WTC11 (cell line): Measurements from ENCODE around the gene NAALAD2. TPM values are rescaled to one million over a fixed set of nuclear protein-coding genes. Genes with fewer than 3 reads are reported as not detected.
"Not testable (repeated sequence)": the region's sequence is repeated elsewhere in the genome, so short reads cannot be mapped to it uniquely, and the experiment has no call there.

Experiments
- ATAC-seq: fragments of 200-7000 bp; cut with Tn5 transposase; 2 replicates; pipeline ENCODE4 v1.10.0; 2021; ENCODE audit warnings: mild to moderate bottlenecking, moderate library complexity
- CTCF ChIA-PET: fragments of 300-600 bp; sonication (Branson Sonifier 250); formaldehyde crosslinking; loops from one replicate; lab custom pipeline; 2021; ENCODE audit warnings: antibody characterized with exemption; lab: Charles Lee
- POLR2A ChIA-PET: fragments of 350-600 bp; sonication (Branson Sonifier 250); formaldehyde crosslinking; loops from one replicate; lab custom pipeline; 2021; ENCODE audit warnings: antibody characterized with exemption; lab: Charles Lee
- DNase-seq: peaks from one replicate; pipeline ENCODE4 v3.0.0; 2021; ENCODE audit warnings: low spot score
- H3K27ac Mint-ChIP-seq: 2 replicates; pipeline ENCODE4 v1.8.0; 2021; ENCODE audit warnings: mixed read lengths
- H3K27me3 Mint-ChIP-seq: 2 replicates; pipeline ENCODE4 v1.8.0; 2021; ENCODE audit warnings: low read depth, mild to moderate bottlenecking, moderate library complexity, mixed read lengths
- H3K36me3 Mint-ChIP-seq: 2 replicates; pipeline ENCODE4 v1.8.0; 2021; ENCODE audit warnings: mixed read lengths
- H3K4me1 Mint-ChIP-seq: 2 replicates; pipeline ENCODE4 v1.8.0; 2022; ENCODE audit warnings: mixed read lengths
- H3K4me3 Mint-ChIP-seq: 2 replicates; pipeline ENCODE4 v1.8.0; 2021; ENCODE audit warnings: mild to moderate bottlenecking, moderate library complexity, mixed read lengths
- H3K9me3 Mint-ChIP-seq: 2 replicates; pipeline ENCODE4 v1.8.0; 2021; ENCODE audit warnings: mixed read lengths
- ATF6 ChIP-seq: sonication (generic); formaldehyde crosslinking; IDR thresholded peaks from 2 replicates; pipeline ENCODE4 v1.8.1; 2023; ENCODE audit warnings: mild to moderate bottlenecking, missing genetic modification reagents
- GTF2I ChIP-seq: fragments of 250-450 bp; sonication (Bioruptor Pico); conservative IDR thresholded peaks from 2 replicates; pipeline ENCODE4 v1.4.0; 2021; ENCODE audit warnings: mild to moderate bottlenecking
- IRF2 ChIP-seq: sonication (generic); formaldehyde crosslinking; IDR thresholded peaks from 2 replicates; pipeline ENCODE4 v1.8.0; 2022; ENCODE audit warnings: low read depth, missing genetic modification reagents, borderline replicate concordance
- JUN ChIP-seq: sonication (generic); formaldehyde crosslinking; IDR thresholded peaks from 2 replicates; pipeline ENCODE4 v1.8.0; 2023; ENCODE audit warnings: mild to moderate bottlenecking, missing genetic modification reagents
- MAX ChIP-seq: sonication (generic); formaldehyde crosslinking; IDR thresholded peaks from 2 replicates; pipeline ENCODE4 v1.8.0; 2022; ENCODE audit warnings: mild to moderate bottlenecking, missing genetic modification reagents
- MLX ChIP-seq: sonication (generic); formaldehyde crosslinking; IDR thresholded peaks from 2 replicates; pipeline ENCODE4 v1.8.1; 2023; ENCODE audit warnings: mild to moderate bottlenecking, missing genetic modification reagents, moderate library complexity
- OVOL2 ChIP-seq: fragments of 250-450 bp; sonication (Bioruptor Pico); IDR thresholded peaks from 2 replicates; pipeline ENCODE4 v1.9.0; 2021; ENCODE audit warnings: mild to moderate bottlenecking, borderline replicate concordance
- SMAD4 ChIP-seq: sonication (generic); formaldehyde crosslinking; IDR thresholded peaks from 2 replicates; pipeline ENCODE4 v1.8.0; 2022; ENCODE audit warnings: mild to moderate bottlenecking, missing genetic modification reagents
- STAT6 ChIP-seq: sonication (generic); formaldehyde crosslinking; conservative IDR thresholded peaks from 2 replicates; pipeline ENCODE4 v1.8.1; 2023; ENCODE audit warnings: mild to moderate bottlenecking, low read depth, missing genetic modification reagents, moderate library complexity
- TCF7 ChIP-seq: sonication (generic); formaldehyde crosslinking; IDR thresholded peaks from 2 replicates; pipeline ENCODE4 v1.8.0; 2022; ENCODE audit warnings: mild to moderate bottlenecking, low read depth, missing genetic modification reagents, moderate library complexity
- ZBTB43 ChIP-seq: sonication (generic); formaldehyde crosslinking; IDR thresholded peaks from 2 replicates; pipeline ENCODE4 v1.8.1; 2023; ENCODE audit warnings: mild to moderate bottlenecking, missing genetic modification reagents
- ZNF219 ChIP-seq: sonication (generic); formaldehyde crosslinking; IDR thresholded peaks from 2 replicates; pipeline ENCODE4 v1.8.0; 2023; ENCODE audit warnings: missing genetic modification reagents, mild to moderate bottlenecking, borderline replicate concordance
- ZNF423 ChIP-seq: fragments of 250-450 bp; sonication (Bioruptor Pico); IDR thresholded peaks from 2 replicates; pipeline ENCODE4 v2.1.2; 2022; ENCODE audit warnings: mild to moderate bottlenecking, moderate library complexity
- ZNF671 ChIP-seq: fragments of 250-450 bp; sonication (Bioruptor Pico); IDR thresholded peaks from 2 replicates; pipeline ENCODE4 v1.8.0; 2021; ENCODE audit warnings: mild to moderate bottlenecking
- total RNA-seq: library from RNA; stranded (reverse); gene quantifications from 3 replicates; pipeline ENCODE4 v1.2.3, GENCODE V29; 2021
- TF ChIP-seq, protein P1 (sequence below): fragments of 200-600 bp; IDR thresholded peaks from 2 replicates; pipeline ENCODE4 v1.8.0; 2022; ENCODE audit warnings: antibody characterized with exemption
- TF ChIP-seq, protein P2 (sequence below): sonication (generic); formaldehyde crosslinking; IDR thresholded peaks from 2 replicates; pipeline ENCODE4 v1.8.0; 2023; ENCODE audit warnings: missing genetic modification reagents, mild to moderate bottlenecking, borderline replicate concordance

The NAALAD2 gene
- total RNA-seq, 1 experiment from 2014 or later: 3.7 TPM

DNA sequence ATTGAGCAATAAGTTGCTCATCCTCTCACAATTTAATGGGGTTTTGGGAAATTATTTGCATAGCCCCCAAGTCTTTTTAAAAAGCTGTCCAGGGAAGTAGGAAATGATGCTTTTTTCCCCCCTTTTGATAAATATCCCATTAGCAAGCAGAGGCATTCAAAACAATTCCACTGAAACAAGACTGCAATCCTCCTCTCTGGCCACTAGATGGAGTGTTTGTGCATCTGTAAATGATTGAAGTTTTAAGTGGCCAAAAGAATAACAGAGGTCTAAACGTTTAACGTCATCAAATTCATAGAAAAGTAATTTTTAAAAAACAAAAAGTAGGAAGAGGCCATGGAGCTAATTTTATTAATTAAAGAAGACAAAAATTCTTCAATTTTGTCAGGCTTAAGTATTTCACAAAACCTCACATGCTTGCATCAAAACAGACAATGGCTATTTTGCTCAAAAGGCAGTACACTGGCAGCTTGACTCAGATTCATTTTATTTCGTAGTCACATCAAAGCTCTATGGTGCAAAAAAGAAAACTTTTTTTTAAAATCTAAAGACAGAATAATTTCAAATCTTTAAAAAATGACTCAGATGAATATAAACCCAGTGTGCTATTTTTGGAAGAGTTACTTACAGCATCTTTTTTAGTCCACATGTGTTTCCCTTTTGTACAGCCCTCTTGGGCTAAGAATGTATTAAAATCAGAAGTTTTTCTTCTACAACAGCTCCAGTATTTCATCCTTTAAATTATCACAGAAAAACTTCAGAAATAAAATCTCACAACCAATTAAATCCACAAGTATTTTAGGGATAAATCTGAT is 70.6 kb downstream of the NAALAD2 start (continued):
- no peak for TF ChIP-seq JUN
- TF ChIP-seq, all 79 proteins: peak for 1

DNA sequence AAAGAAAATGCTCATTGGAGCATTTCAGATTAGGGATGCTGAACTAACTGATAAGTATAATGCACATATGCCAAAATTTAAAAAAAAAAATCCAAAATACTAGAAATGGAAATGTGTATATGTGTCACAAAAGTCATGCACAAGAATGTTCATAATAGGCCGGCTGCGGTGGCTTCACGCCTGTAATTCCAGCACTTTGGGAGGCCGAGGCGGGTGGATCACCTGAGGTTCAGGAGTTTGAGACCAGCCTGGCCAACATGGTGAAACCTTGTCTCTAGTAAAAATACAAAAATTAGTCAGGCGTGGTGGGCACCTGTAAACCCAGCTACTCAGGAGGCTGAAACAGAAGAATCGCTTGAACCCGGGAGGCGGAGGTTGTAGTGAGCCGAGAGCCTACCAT is 73.5 kb downstream of the NAALAD2 start:
- POLR2A ChIA-PET, H3K4me3 Mint-ChIP-seq, H3K27ac Mint-ChIP-seq, DNase-seq, ATAC-seq, H3K27me3 Mint-ChIP-seq, H3K4me1 Mint-ChIP-seq, CTCF ChIA-PET, H3K9me3 Mint-ChIP-seq: not testable (repeated sequence)
- peaks cover 64% of the 10 kb centered on the region for H3K36me3 Mint-ChIP-seq

- no peak overlapping the region for H3K27ac Mint-ChIP-seq
These were observed 74.4 kb downstream of the NAALAD2 start for GRCh38 chr11:90208857-90209256.

DNA sequence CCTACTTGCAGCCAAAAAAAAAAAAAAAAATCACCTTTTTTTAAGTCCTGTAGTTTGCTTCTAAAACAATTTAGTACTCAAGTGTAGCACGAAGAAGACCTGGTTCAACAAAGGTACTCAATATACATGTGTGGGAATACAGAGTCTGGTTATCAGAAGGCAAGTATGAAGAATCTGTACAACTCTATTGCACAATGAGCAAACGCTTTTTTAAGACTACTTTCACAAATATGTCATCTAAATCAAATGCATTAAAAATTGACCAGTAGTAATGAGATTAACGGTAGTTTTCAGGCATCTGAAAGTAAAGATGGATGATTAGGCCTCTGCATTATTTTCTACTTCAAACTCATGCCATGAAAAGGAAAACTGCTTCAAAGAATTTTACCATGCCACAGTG is 78.9 kb downstream of the NAALAD2 start:
- H3K4me1 Mint-ChIP-seq: peaks cover 24% of the 10 kb centered on the region
- ChIA-PET POLR2A (no interaction called here), CTCF (no interaction called here)
- no peaks in the 10 kb centered on the region for H3K27me3 Mint-ChIP-seq
- no peaks in the 10 kb centered on the region for H3K9me3 Mint-ChIP-seq
- no peak for DNase-seq
- peaks cover 50% of the 10 kb centered on the region for H3K36me3 Mint-ChIP-seq
- no peak overlapping the region for H3K4me3 Mint-ChIP-seq
- no peak overlapping the region for H3K27ac Mint-ChIP-seq
- no peak for ATAC-seq
- no peak for TF ChIP-seq MAX (CRISPR knock-in tag)
- TF ChIP-seq ZNF423 (CRISPR knock-in tag): no peak
- TF ChIP-seq ZNF219 (CRISPR knock-in tag): no peak
- TF ChIP-seq STAT6 (CRISPR knock-in tag): no peak
- no peak for TF ChIP-seq ATF6 (CRISPR knock-in tag)
- no peak for TF ChIP-seq ZBTB43
- no peak for TF ChIP-seq SMAD4 (CRISPR knock-in tag)
- TF ChIP-seq TCF7 (CRISPR knock-in tag): no peak
- TF ChIP-seq, protein P1, sequence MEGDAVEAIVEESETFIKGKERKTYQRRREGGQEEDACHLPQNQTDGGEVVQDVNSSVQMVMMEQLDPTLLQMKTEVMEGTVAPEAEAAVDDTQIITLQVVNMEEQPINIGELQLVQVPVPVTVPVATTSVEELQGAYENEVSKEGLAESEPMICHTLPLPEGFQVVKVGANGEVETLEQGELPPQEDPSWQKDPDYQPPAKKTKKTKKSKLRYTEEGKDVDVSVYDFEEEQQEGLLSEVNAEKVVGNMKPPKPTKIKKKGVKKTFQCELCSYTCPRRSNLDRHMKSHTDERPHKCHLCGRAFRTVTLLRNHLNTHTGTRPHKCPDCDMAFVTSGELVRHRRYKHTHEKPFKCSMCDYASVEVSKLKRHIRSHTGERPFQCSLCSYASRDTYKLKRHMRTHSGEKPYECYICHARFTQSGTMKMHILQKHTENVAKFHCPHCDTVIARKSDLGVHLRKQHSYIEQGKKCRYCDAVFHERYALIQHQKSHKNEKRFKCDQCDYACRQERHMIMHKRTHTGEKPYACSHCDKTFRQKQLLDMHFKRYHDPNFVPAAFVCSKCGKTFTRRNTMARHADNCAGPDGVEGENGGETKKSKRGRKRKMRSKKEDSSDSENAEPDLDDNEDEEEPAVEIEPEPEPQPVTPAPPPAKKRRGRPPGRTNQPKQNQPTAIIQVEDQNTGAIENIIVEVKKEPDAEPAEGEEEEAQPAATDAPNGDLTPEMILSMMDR: no peak
- no peak for TF ChIP-seq IRF2 (CRISPR knock-in tag)
- TF ChIP-seq, protein P2, sequence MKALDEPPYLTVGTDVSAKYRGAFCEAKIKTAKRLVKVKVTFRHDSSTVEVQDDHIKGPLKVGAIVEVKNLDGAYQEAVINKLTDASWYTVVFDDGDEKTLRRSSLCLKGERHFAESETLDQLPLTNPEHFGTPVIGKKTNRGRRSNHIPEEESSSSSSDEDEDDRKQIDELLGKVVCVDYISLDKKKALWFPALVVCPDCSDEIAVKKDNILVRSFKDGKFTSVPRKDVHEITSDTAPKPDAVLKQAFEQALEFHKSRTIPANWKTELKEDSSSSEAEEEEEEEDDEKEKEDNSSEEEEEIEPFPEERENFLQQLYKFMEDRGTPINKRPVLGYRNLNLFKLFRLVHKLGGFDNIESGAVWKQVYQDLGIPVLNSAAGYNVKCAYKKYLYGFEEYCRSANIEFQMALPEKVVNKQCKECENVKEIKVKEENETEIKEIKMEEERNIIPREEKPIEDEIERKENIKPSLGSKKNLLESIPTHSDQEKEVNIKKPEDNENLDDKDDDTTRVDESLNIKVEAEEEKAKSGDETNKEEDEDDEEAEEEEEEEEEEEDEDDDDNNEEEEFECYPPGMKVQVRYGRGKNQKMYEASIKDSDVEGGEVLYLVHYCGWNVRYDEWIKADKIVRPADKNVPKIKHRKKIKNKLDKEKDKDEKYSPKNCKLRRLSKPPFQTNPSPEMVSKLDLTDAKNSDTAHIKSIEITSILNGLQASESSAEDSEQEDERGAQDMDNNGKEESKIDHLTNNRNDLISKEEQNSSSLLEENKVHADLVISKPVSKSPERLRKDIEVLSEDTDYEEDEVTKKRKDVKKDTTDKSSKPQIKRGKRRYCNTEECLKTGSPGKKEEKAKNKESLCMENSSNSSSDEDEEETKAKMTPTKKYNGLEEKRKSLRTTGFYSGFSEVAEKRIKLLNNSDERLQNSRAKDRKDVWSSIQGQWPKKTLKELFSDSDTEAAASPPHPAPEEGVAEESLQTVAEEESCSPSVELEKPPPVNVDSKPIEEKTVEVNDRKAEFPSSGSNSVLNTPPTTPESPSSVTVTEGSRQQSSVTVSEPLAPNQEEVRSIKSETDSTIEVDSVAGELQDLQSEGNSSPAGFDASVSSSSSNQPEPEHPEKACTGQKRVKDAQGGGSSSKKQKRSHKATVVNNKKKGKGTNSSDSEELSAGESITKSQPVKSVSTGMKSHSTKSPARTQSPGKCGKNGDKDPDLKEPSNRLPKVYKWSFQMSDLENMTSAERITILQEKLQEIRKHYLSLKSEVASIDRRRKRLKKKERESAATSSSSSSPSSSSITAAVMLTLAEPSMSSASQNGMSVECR (CRISPR knock-in tag): no peak
- TF ChIP-seq MLX (CRISPR knock-in tag): no peak
- TF ChIP-seq GTF2I (CRISPR knock-in tag): no peak
- TF ChIP-seq OVOL2 (CRISPR knock-in tag): no peak

More at GRCh38 chr11:90208857-90209256, 74.4 kb downstream of the NAALAD2 start:
- DNase-seq: no peak
- Mint-ChIP-seq H3K9me3 (no peaks in the 10 kb centered on the region), H3K36me3 (peaks cover 65% of the 10 kb centered on the region), H3K4me3 (no peak overlapping the region), H3K27me3 (no peaks in the 10 kb centered on the region), H3K4me1 (no peaks in the 10 kb centered on the region)
- no peak for TF ChIP-seq ZNF671 (CRISPR knock-in tag)
- POLR2A ChIA-PET: no interaction called here
- ATAC-seq: no peak
- CTCF ChIA-PET: interaction anchor here (0.8 kb wide), 1 partner anchor 10 kb away, joined by 3 read pairs; no protein-coding TSS in a partner anchor
